HG02571 (cell line): ENCODE measurements around the gene KRT86.
"Not testable (repeated sequence)": the region's sequence is repeated elsewhere in the genome, so short reads cannot be mapped to it uniquely, and the experiment has no call there.

Experiments
- ATAC-seq: cut with Tn5 transposase; IDR thresholded peaks from one replicate; pipeline ENCODE4 v1.9.1; 2021; ENCODE audit warnings: mild to moderate bottlenecking, moderate library complexity; ENCODE audit not compliant: unreplicated experiment

KRT86 gene

DNA sequence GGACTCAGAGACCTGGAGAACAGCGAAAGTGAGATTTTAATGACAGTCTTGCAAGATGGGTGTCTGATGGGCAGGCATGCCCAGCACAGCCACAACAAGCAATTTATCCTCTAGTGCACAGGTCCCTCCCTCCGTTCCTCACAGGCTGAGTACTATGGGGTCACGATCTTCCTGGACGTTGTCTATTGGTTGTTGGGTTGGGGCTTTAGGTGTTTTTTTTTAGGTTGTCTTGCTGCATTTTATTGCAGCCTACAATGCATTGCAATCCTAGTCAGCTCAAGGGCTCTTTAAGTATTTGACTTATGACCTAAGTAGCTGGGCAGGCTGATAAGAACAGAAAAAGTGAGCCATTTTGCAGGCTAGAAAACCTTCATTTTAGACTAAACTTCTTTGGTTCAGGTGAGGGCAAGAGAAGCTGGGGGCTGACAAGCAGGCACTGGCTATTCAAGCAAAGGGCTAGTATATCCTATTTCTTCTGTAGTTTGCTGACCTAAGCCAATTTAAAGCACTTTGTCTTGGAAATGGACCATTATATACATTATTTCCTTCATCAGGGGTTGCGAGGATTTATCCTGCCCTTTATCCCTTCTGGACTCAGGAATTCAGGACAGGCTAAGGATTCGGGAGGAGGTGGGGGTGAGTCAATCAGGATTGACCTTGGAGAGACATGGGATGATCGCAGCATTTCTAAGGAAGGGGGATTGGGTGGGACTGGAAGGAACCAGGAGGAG lies 35.4 kb upstream of the KRT86 start:
- no peak for ATAC-seq

DNA sequence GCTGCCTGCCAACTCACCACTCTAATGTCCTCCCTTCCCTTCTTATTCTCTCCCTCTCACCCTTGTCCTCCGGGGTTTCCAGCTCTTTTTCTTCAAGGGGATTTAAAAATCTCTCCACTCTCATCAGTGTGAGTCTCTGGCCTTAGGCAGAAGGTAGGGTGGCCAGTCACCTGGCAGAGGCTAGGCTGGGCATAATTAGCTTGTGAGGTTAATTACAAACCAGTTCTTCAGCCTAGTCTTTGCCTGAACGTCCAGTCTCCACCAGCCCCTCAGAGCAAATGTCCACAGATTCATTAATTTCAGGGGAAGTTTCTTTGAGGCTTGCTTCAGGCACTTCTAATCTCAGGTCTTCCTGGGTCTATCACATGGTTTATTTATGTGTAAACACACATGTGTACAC lies 34.7 kb upstream of the KRT86 start:
- ATAC-seq = no peak

- not testable (repeated sequence) for ATAC-seq
Measured at GRCh38 chr12:52240247-52240646, 34.2 kb upstream of the KRT86 start.

DNA sequence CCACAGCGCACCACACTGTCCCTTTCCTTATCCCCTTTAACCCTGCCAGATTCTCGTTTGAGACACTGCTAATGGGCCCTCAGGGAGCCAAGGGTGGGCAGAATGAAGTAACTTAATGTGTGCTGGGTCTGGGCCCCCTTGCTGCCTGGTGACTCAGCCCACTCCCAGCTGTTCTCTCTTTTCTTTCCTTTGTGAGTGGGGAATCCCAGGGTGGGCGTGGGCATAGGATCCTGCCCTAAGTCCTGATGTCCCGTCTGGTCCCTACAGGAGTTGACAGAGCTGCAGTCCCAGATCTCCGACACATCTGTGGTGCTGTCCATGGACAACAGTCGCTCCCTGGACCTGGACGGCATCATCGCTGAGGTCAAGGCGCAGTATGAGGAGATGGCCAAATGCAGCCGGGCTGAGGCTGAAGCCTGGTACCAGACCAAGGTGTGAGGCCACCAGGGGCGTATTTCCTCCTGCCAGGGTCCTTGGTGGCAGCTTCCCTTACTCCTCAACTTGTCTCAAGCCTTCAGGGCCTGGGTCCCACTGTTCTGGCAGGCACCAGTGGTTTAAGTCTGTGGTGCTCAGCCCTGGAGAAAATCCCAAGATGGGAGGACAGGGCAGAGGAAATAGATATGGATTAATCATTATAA lies 33.1 kb upstream of the KRT86 start:
- ATAC-seq = no peak

DNA sequence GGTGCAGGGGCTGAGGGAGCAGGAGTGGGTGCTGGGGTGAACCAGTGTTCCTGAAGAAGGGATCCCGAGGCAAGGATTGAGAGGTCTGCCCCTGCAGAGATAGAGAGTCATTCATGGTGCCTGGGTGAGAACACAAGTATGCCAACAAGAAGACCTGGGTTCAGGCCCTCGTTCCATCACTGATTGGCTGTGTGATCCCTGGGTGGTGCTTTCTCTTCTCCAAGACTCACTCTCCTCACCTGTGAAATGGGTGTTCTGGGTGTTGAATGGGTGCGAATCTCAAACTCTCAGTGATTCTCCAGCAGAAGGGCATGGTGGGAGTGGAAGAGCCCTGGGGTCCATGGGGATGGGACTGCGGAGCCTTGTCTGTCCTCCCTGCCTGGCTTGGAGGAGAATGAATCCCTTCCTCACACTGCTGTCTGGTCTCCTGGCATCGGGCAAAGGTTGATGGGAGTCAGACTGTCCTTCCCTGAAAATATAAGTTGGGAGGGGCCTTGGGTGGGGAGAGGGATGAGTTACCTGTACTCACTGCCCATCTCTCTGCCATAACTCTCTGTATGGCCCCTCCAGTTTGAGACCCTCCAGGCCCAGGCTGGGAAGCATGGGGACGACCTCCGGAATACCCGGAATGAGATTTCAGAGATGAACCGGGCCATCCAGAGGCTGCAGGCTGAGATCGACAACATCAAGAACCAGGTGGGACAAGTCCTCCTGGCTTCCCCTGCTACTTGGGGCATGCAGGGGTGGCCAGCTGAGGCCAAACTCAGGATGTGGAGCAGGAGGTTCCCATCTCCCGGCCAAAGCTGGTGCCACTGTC lies 31.8 kb upstream of the KRT86 start:
- no peak for ATAC-seq

DNA sequence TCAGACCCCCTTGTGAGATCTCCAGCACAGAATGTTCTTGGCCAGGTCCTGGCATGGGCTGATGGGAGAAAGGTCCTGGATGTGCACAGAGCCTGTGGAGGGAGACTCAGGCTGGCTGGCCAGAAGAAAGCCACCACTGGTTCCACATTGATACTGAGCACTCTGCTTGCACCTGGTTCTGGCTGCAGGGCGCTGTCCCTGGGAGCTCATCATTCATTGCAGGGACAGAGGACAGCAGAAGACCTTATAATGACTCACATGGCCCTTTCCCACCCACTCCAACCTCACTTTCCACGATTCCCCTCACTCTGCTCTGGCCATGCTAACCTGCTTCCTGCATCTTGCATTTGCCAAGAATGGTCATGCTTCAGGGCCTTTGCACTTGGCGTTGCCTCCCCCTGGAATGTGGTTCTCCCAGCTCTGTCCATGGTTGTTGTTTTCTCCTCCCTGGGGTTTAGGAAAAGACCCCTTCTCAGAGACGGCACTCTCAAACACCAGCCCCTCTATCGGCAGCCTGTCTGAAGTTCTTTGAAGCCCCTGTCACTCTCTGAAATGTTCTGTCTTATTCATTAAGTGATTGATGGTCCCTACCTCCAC lies 31.1 kb upstream of the KRT86 start:
- no peak for ATAC-seq

DNA sequence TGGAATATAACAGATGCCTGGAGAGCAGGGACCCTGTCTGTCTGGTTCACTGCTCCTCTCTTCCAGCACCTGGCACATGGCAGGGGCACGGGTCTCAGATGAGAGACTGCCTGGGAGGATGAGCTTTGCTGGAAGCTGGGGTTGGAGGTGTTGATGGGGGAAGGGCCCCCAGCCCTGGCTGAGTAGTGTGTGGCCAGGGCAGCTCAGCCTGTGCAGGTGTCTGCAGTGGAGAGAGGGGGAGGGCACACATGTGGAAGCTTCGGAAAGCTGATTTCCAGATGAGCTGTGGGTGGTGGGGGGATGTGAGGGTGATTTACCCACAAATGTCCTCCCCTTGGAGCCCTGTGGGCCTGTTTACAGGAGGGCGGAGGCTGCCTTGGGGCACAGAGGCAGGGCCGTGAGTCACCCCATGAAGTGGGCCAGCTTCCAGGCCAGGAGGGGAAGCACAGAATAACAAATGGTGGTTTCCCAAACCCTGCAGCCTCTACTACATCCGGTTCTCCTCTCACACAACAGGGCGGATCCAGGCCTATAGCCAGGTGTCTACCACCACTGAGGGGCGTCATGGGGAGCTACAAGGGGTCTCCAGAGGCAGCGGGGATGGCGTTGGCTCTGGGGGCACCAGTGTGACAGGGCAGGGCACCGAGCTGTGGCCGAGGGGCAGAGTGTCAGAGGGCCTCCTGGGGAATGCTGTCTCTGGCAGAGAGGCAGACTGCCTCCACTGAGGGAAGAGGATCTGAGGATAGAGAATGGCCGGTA lies 30.4 kb upstream of the KRT86 start:
- peak; percentile 90 for ATAC-seq

DNA sequence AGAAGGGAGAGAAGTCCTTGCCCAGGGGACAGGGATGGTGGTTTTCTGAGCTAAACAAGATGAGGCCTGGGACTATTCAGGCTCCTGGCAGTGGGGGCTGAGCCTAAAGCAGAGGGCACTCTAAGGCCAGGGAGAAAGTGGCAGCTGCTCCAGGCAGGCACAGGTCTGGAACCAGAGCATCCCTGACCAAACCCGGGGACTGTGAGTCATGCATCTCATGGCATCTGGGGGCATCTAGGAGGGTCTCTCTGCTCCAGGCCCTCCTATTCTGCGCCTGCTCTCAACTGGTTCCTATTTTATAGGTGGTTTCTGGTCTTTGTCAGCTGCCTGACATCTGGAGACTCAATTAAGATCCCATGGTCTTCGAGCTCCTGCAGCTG lies 29.8 kb upstream of the KRT86 start:
- ATAC-seq = peak; percentile 5

- ATAC-seq = no peak
Measured at GRCh38 chr12:52245259-52245961, 29.0 kb upstream of the KRT86 start.

- ATAC-seq = no peak
Measured at GRCh38 chr12:52245962-52246569, 28.4 kb upstream of the KRT86 start.

GRCh38 chr12:52246720-52247621 lies 27.5 kb upstream of the KRT86 start:
- ATAC-seq = no peak

DNA sequence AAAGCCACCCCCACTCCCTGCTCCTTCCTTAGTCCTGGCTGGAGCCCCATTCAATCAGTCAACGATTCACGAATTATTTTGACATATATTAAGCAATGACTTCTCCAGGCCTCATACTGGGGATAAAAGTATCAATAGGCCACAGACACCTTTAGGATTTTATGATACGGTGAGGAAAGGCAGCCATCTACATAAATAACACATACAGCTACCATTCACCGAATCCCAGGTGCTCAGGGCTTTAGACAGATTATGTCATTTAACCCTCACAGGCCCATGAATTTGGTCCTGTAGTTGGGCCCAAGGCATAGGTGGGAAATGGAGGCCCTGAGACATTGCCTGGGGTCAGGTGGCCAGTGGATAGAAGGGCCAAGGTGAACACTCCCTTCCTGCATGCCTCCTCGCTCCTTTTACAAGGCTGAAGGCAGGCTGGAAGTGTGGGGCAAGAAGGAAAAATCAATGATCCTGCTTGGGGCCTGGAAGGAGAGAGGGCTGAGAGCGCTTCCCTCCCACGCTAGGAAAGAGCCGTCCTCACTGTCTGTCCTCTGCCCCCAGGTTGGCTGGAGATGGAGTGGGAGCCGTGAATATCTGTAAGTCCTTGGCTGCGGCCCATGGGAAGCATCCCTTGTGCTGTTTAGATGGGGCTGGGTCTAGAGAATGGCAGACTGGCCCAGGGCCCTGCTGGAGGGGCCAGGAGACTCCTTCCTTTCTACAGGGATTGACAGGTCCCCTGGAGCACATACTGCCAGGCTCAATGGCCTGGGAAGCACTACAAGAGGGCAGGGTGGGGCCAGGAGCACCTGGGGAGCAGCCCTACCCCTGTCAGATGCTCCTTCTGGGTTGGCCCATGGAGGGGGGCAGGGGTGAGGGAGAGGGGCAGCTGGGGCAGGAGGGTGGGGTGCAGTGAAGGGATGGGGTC lies 26.6 kb upstream of the KRT86 start:
- no peak for ATAC-seq

- ATAC-seq = no peak
Measured at GRCh38 chr12:52248541-52249461, 25.6 kb upstream of the KRT86 start.

GRCh38 chr12:52249511-52250047 lies 24.9 kb upstream of the KRT86 start:
- ATAC-seq = no peak

DNA sequence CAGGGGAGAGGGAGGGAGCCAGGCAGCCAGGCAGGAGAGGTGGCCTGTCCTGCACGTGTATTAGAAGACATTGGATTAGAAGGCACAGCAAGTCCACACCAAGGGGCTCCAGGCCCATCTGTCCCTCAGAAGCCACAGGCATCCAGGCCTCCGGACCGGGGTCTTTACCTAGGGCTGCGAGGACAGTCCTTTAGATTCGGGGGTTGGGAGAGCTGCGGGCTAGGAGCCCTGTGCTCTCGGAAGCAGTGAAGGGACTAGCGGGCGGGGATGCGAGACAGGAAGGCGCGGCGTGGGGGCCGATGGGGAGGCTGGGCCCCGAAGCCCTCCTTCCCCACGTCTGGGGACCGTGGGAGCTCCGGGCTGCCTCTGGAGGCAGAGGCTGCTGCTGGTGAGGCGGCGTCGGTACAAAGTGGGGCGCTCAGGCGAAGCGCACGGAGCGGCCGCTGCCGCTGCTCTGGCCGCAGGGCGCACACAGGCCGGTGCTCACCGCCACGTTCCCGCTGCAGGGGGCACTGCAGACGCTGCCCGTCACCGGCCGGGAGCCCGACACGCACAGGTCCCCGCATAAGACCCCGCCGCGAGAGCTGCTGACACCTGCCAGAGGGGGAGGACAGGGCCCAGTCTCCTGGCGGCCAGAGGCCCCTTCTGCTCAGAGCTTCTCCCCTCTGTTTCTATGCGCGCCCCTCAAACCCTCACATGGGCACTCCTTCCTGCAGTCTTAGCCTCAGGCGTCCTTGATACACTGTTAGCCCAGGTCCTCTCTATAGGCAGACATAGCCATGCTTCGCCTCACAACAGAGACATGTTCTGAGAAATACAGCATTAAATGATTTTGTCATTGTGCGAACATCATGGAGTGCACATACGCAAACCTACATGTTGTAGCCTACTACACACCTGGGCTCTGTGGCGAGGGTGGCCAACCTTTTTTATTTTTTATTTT lies 24.1 kb upstream of the KRT86 start:
- ATAC-seq = no peak
